ENCODE data around the gene MYBPH.

MYBPH gene

GRCh38 chr1:203146042-203146369 lies 29.6 kb downstream of the MYBPH start:
- Histone ChIP-seq H3K9me3 (ENCODE audit: insufficient read depth, low read depth, low read length) (no peaks in the 10 kb centered on the region), H3K36me3 (ENCODE audit: insufficient read depth, low read length) (no peaks in the 10 kb centered on the region), H3K79me2 (ENCODE audit: insufficient read depth, low read length) (no peaks in the 10 kb centered on the region), H4K20me1 (ENCODE audit: insufficient read depth, low read length, poor library complexity, severe bottlenecking) (no peaks in the 10 kb centered on the region), H3K27me3 (ENCODE audit: insufficient read depth, low read length, poor library complexity, severe bottlenecking) (no peaks in the 10 kb centered on the region), H2AFZ (ENCODE audit: low read length) (no peak overlapping the region), H3K9ac (ENCODE audit: low read depth, low read length, poor library complexity, severe bottlenecking) (no peak overlapping the region), H3K9me2 (replicated peaks; ENCODE audit: low read depth, low read length) (no peaks in the 10 kb centered on the region), H3F3A (ENCODE audit: low read depth) (no peaks in the 10 kb centered on the region), H3K4me1 (ENCODE audit: insufficient read depth, low read length, poor library complexity, severe bottlenecking) (peaks cover 5% of the 10 kb centered on the region), H3K4me3 (ENCODE audit: low read length, poor library complexity, severe bottlenecking) (no peak overlapping the region), H3K4me2 (ENCODE audit: low read depth, low read length, poor library complexity, severe bottlenecking) (no peak overlapping the region)
- TF ChIP-seq CTCF (conservative IDR thresholded peaks at IDR 0.05; ENCODE audit: low read length) (no peak), EZH2phosphoT487 (IDR thresholded peaks at IDR 0.05; ENCODE audit: borderline replicate concordance) (no peak)

- H3K4me2 ChIP-seq (ENCODE audit: low read depth, low read length, poor library complexity, severe bottlenecking), result no peak overlapping the region
- H3K79me2 ChIP-seq (ENCODE audit: insufficient read depth, low read length), result no peaks in the 10 kb centered on the region
- no peak overlapping the region for H2AFZ ChIP-seq (ENCODE audit: low read length)
- no peaks in the 10 kb centered on the region for H4K20me1 ChIP-seq (ENCODE audit: insufficient read depth, low read length, poor library complexity, severe bottlenecking)
- no peak overlapping the region for H3K9ac ChIP-seq (ENCODE audit: low read depth, low read length, poor library complexity, severe bottlenecking)
- no peaks in the 10 kb centered on the region for H3K36me3 ChIP-seq (ENCODE audit: insufficient read depth, low read length)
- H3F3A ChIP-seq (ENCODE audit: low read depth), result no peaks in the 10 kb centered on the region
- no peaks in the 10 kb centered on the region for H3K9me3 ChIP-seq (ENCODE audit: insufficient read depth, low read depth, low read length)
- no peak for TF ChIP-seq EZH2phosphoT487 (IDR thresholded peaks at IDR 0.05; ENCODE audit: borderline replicate concordance)
- TF ChIP-seq CTCF (conservative IDR thresholded peaks at IDR 0.05; ENCODE audit: low read length), result no peak
- no peaks in the 10 kb centered on the region for H3K27me3 ChIP-seq (ENCODE audit: insufficient read depth, low read length, poor library complexity, severe bottlenecking)
- no peak overlapping the region for H3K4me3 ChIP-seq (ENCODE audit: low read length, poor library complexity, severe bottlenecking)
- no peaks in the 10 kb centered on the region for H3K9me2 ChIP-seq (replicated peaks; ENCODE audit: low read depth, low read length)
- peaks cover 5% of the 10 kb centered on the region for H3K4me1 ChIP-seq (ENCODE audit: insufficient read depth, low read length, poor library complexity, severe bottlenecking)
Measured at GRCh38 chr1:203145321-203146041, 30.1 kb downstream of the MYBPH start.

- H3K79me2 ChIP-seq (ENCODE audit: insufficient read depth, low read length), result no peaks in the 10 kb centered on the region
- H3K9me3 ChIP-seq (ENCODE audit: insufficient read depth, low read depth, low read length), result no peaks in the 10 kb centered on the region
- H3K9me2 ChIP-seq (replicated peaks; ENCODE audit: low read depth, low read length), result no peaks in the 10 kb centered on the region
- no peaks in the 10 kb centered on the region for H4K20me1 ChIP-seq (ENCODE audit: insufficient read depth, low read length, poor library complexity, severe bottlenecking)
- no peak overlapping the region for H2AFZ ChIP-seq (ENCODE audit: low read length)
- no peak overlapping the region for H3K4me3 ChIP-seq (ENCODE audit: low read length, poor library complexity, severe bottlenecking)
- no peaks in the 10 kb centered on the region for H3K36me3 ChIP-seq (ENCODE audit: insufficient read depth, low read length)
- H3K4me2 ChIP-seq (ENCODE audit: low read depth, low read length, poor library complexity, severe bottlenecking), result no peak overlapping the region
- no peaks in the 10 kb centered on the region for H3F3A ChIP-seq (ENCODE audit: low read depth)
- H3K4me1 ChIP-seq (ENCODE audit: insufficient read depth, low read length, poor library complexity, severe bottlenecking), result no peaks in the 10 kb centered on the region
- H3K27me3 ChIP-seq (ENCODE audit: insufficient read depth, low read length, poor library complexity, severe bottlenecking), result no peaks in the 10 kb centered on the region
- no peak for TF ChIP-seq CTCF (conservative IDR thresholded peaks at IDR 0.05; ENCODE audit: low read length)
- no peak for TF ChIP-seq EZH2phosphoT487 (IDR thresholded peaks at IDR 0.05; ENCODE audit: borderline replicate concordance)
- H3K9ac ChIP-seq (ENCODE audit: low read depth, low read length, poor library complexity, severe bottlenecking), result no peak overlapping the region
Measured at GRCh38 chr1:203144661-203145060, 31.0 kb downstream of the MYBPH start.
